H1 (cell line): ENCODE measurements around the gene IER5. TPM values are rescaled to one million over a fixed set of nuclear protein-coding genes. Genes with fewer than 3 reads are reported as not detected.

Source experiments
- CTCF ChIA-PET: fragments of 300-600 bp; sonication (Branson Sonifier 250); formaldehyde crosslinking; loops from one replicate; lab custom pipeline; 2021; ENCODE audit not compliant: partially characterized antibody; lab: Charles Lee
- POLR2A ChIA-PET: fragments of 300-600 bp; sonication (Branson Sonifier 250); formaldehyde crosslinking; loops from one replicate; lab custom pipeline; 2021; ENCODE audit warnings: inconsistent platforms; ENCODE audit not compliant: partially characterized antibody; lab: Charles Lee
- DNase-seq, 2 experiments: peaks; one replicate each; pipeline versions ENCODE4 v3.0.0 to v3.0.0-alpha.2; 2010 to 2022; ENCODE audit warnings: low spot score in 2 of 2, low read depth in 1 of 2, mixed read lengths in 1 of 2
- FAIRE-seq: peaks from 2 replicates; lab custom pipeline; 2011; peaks lifted over from hg19 to GRCh38; lab: Jason Lieb, UNC
- H2AFZ ChIP-seq: 2 replicates; pipeline ENCODE4 v1.8.1; 2012; ENCODE audit warnings: low read length, inconsistent platforms
- H2AK5ac ChIP-seq: 2 replicates; pipeline ENCODE4 v1.6.1; 2013; ENCODE audit warnings: low read depth, low read length
- H2BK120ac ChIP-seq: replicated peaks from 2 replicates; pipeline ENCODE3; 2013; ENCODE audit warnings: low read depth, low read length, inconsistent platforms
- H2BK12ac ChIP-seq: 2 replicates; pipeline ENCODE4 v1.6.1; 2013; ENCODE audit warnings: low read depth, low read length
- H2BK15ac ChIP-seq: 2 replicates; pipeline ENCODE4 v1.6.1; 2013; ENCODE audit warnings: low read length
- H2BK20ac ChIP-seq: 2 replicates; pipeline ENCODE4 v1.6.1; 2013; ENCODE audit warnings: low read length
- H2BK5ac ChIP-seq: 2 replicates; pipeline ENCODE4 v1.6.1; 2013; ENCODE audit warnings: low read depth, low read length
- H3K14ac ChIP-seq: 2 replicates; pipeline ENCODE4 v1.6.1; 2013; ENCODE audit warnings: inconsistent platforms; ENCODE audit not compliant: insufficient read length
- H3K18ac ChIP-seq: 2 replicates; pipeline ENCODE4 v1.6.1; 2013; ENCODE audit warnings: low read length; ENCODE audit errors: extremely low read depth
- H3K23ac ChIP-seq: 2 replicates; pipeline ENCODE4 v1.6.1; 2013; ENCODE audit warnings: inconsistent platforms; ENCODE audit not compliant: insufficient read length
- H3K23me2 ChIP-seq: 2 replicates; pipeline ENCODE4 v1.6.1; 2013; ENCODE audit warnings: low read depth, low read length
- H3K27ac ChIP-seq: 2 replicates; pipeline ENCODE4 v1.6.1; 2011; ENCODE audit warnings: low read depth, low read length, inconsistent platforms
- H3K27me3 ChIP-seq, 4 experiments: replicated peaks in 1 of 4; 1 replicate in 1 of 4; 2 replicates in 3 of 4; pipeline versions ENCODE4 v1.6.1 to v1.8.1; 2011 to 2013; ENCODE audit warnings: low read length in 3 of 4, mild to moderate bottlenecking in 3 of 4, inconsistent platforms in 2 of 4, mixed read lengths in 2 of 4, moderate library complexity in 1 of 4; ENCODE audit not compliant: control insufficient read depth in 3 of 4, insufficient read depth in 3 of 4; ENCODE audit errors: extremely low read depth in 1 of 4
- H3K36me3 ChIP-seq, 4 experiments: 2 replicates each; pipeline versions ENCODE4 v1.6.1 to v1.8.1; 2011 to 2013; ENCODE audit warnings: mild to moderate bottlenecking in 4 of 4, low read length in 3 of 4, moderate library complexity in 2 of 4, control low read depth in 1 of 4, inconsistent platforms in 1 of 4; ENCODE audit not compliant: insufficient read depth in 4 of 4, control insufficient read depth in 2 of 4
- H3K4ac ChIP-seq: replicated peaks from 2 replicates; pipeline ENCODE3; 2013; ENCODE audit warnings: low read length, low read depth, mixed read lengths, inconsistent platforms; ENCODE audit not compliant: insufficient read length
- H3K4me1 ChIP-seq, 4 experiments: replicated peaks in 1 of 4; 1 replicate in 1 of 4; 2 replicates in 3 of 4; pipeline versions ENCODE4 v1.6.1 to v1.8.1; 2011 to 2013; ENCODE audit warnings: low read length in 3 of 4, inconsistent platforms in 2 of 4, mixed read lengths in 1 of 4; ENCODE audit not compliant: insufficient read depth in 4 of 4, control insufficient read depth in 3 of 4
- H3K4me2 ChIP-seq, 2 experiments: 2 replicates each; pipeline versions ENCODE4 v1.6.1 to v1.8.1; 2011 to 2013; ENCODE audit warnings: low read depth in 2 of 2, low read length in 2 of 2, control low read depth in 1 of 2, inconsistent platforms in 1 of 2, mild to moderate bottlenecking in 1 of 2; ENCODE audit not compliant: insufficient read depth in 1 of 2
- H3K4me3 ChIP-seq, 4 experiments: fragments of 200-600, 300-600 bp in 1 of 4; sonication (generic), shearing (Covaris generic), sonication (Bioruptor Twin) in 1 of 4; 2 replicates each; pipeline versions ENCODE4 v1.5.1 to v1.8.1; 2011 to 2016; ENCODE audit warnings: low read length in 4 of 4, low read depth in 3 of 4, control low read depth in 2 of 4, inconsistent platforms in 2 of 4, mild to moderate bottlenecking in 2 of 4, mixed read lengths in 1 of 4, moderate library complexity in 1 of 4; ENCODE audit not compliant: insufficient read depth in 2 of 4; ENCODE audit errors: extremely low read depth in 1 of 4
- H3K56ac ChIP-seq: replicated peaks from 2 replicates; pipeline ENCODE3; 2013; ENCODE audit warnings: low read depth, mild to moderate bottlenecking, mixed read lengths, low read length, inconsistent platforms; ENCODE audit not compliant: insufficient read length
- H3K79me1 ChIP-seq: 2 replicates; pipeline ENCODE4 v1.6.1; 2013; ENCODE audit warnings: low read depth, low read length, control low read depth
- H3K79me2 ChIP-seq, 2 experiments: 2 replicates each; pipeline versions ENCODE4 v1.6.1 to v1.8.1; 2012 to 2013; ENCODE audit warnings: low read length in 2 of 2, mild to moderate bottlenecking in 2 of 2, inconsistent platforms in 1 of 2; ENCODE audit not compliant: insufficient read depth in 2 of 2, control insufficient read depth in 1 of 2
- H3K9ac ChIP-seq, 4 experiments: replicated peaks in 1 of 4; 1 replicate in 1 of 4; 2 replicates in 3 of 4; pipeline versions ENCODE4 v1.6.1 to v1.8.1; 2011 to 2013; ENCODE audit warnings: low read depth in 3 of 4, low read length in 3 of 4, control low read depth in 2 of 4, mild to moderate bottlenecking in 2 of 4, moderate library complexity in 2 of 4, inconsistent platforms in 1 of 4; ENCODE audit errors: extremely low read depth in 1 of 4
- H3K9me3 ChIP-seq, 2 experiments: 2 replicates each; pipeline versions ENCODE4 v1.6.1 to v1.8.1; 2012 to 2013; ENCODE audit warnings: mild to moderate bottlenecking in 2 of 2, moderate library complexity in 2 of 2, control low read depth in 1 of 2, inconsistent platforms in 1 of 2, low read depth in 1 of 2, low read length in 1 of 2, mixed read lengths in 1 of 2; ENCODE audit not compliant: insufficient read depth in 2 of 2
- H4K20me1 ChIP-seq, 2 experiments: replicated peaks in 1 of 2; 2 replicates each; pipeline versions ENCODE3 to v1.8.1; 2011 to 2013; ENCODE audit warnings: inconsistent platforms in 2 of 2, low read length in 2 of 2, mild to moderate bottlenecking in 1 of 2; ENCODE audit not compliant: insufficient read depth in 2 of 2, control insufficient read depth in 1 of 2
- H4K5ac ChIP-seq: 2 replicates; pipeline ENCODE4 v1.6.1; 2013; ENCODE audit warnings: low read length, low read depth, mixed read lengths, inconsistent platforms; ENCODE audit not compliant: insufficient read length
- H4K8ac ChIP-seq: 2 replicates; pipeline ENCODE4 v1.8.0; 2013; ENCODE audit warnings: mild to moderate bottlenecking, moderate library complexity, low read length, inconsistent platforms; ENCODE audit not compliant: insufficient read depth; ENCODE audit errors: extremely low read depth
- H4K91ac ChIP-seq: replicated peaks from 2 replicates; pipeline ENCODE3; 2013; ENCODE audit warnings: low read length, mixed read lengths, inconsistent platforms; ENCODE audit not compliant: insufficient read length
- BRCA1 ChIP-seq: IDR thresholded peaks from 2 replicates; pipeline ENCODE4 v1.6.1; 2012; ENCODE audit warnings: low read depth, low read length, improper control_type of control experiment
- CHD1 ChIP-seq: IDR thresholded peaks from 2 replicates; pipeline ENCODE4 v1.6.1; 2012; ENCODE audit warnings: low read depth, low read length, improper control_type of control experiment
- CREB1 ChIP-seq: IDR thresholded peaks from 2 replicates; pipeline ENCODE4 v1.6.1; 2012; ENCODE audit warnings: inconsistent platforms
- HDAC2 ChIP-seq, 2 experiments: fragments of 300-600 bp in 1 of 2; sonication (generic) in 1 of 2; IDR thresholded peaks; 2 replicates each; pipeline ENCODE4 v1.6.1; 2011 to 2012; ENCODE audit warnings: low read depth in 2 of 2, low read length in 2 of 2, mild to moderate bottlenecking in 2 of 2, moderate library complexity in 2 of 2, borderline replicate concordance in 1 of 2, inconsistent platforms in 1 of 2
- KDM1A ChIP-seq: fragments of 200-600, 300-600 bp; sonication (generic); IDR thresholded peaks from 2 replicates; pipeline ENCODE4 v1.7.1; 2016; ENCODE audit warnings: mild to moderate bottlenecking, low read length, borderline replicate concordance
- MAX ChIP-seq: IDR thresholded peaks from 2 replicates; pipeline ENCODE4 v1.6.1; 2012; ENCODE audit warnings: inconsistent platforms
- RAD21 ChIP-seq, 2 experiments: IDR thresholded peaks in 1 of 2; conservative IDR thresholded peaks in 1 of 2; 2 replicates each; pipeline ENCODE4 v1.6.1; 2011; ENCODE audit warnings: low read depth in 2 of 2, low read length in 2 of 2, improper control_type of control experiment in 1 of 2, inconsistent platforms in 1 of 2, mild to moderate bottlenecking in 1 of 2, moderate library complexity in 1 of 2
- RXRA ChIP-seq: IDR thresholded peaks from 2 replicates; pipeline ENCODE4 v1.6.1; 2011; ENCODE audit warnings: low read depth, mild to moderate bottlenecking, low read length, moderate library complexity; ENCODE audit not compliant: insufficient read depth
- TAF1 ChIP-seq: IDR thresholded peaks from 2 replicates; pipeline ENCODE4 v1.6.1; 2011; ENCODE audit warnings: mild to moderate bottlenecking, low read depth, low read length
- TEAD4 ChIP-seq: IDR thresholded peaks from 2 replicates; pipeline ENCODE4 v1.6.1; 2012; ENCODE audit warnings: low read depth, low read length, inconsistent platforms, mixed read lengths
- WGBS, 2 experiments: shearing (Covaris generic) in 1 of 2; methylation state at CpG; one replicate each; pipeline versions ENCODE4 v1.1.6 to v1.1.7; 2013 to 2015; ENCODE audit warnings: low lambda C conversion rate in 2 of 2, mixed read lengths in 2 of 2, inconsistent platforms in 1 of 2, low coverage in 1 of 2, missing lambda C conversion rate in 1 of 2; ENCODE audit not compliant: insufficient replicate concordance in 2 of 2, insufficient coverage in 1 of 2, insufficient read length in 1 of 2; ENCODE audit errors: extremely low coverage in 1 of 2, missing lambda C conversion rate in 1 of 2; 5-methylcytosine and 5-hydroxymethylcytosine counted together
- polyA plus RNA-seq, 7 experiments: library from polyadenylated mRNA; depleted of rRNA in 3 of 7; stranded (reverse) in 5 of 7; unstranded in 2 of 7; fragments of >200 nt in 5 of 7; fragments of 200-250 nt in 2 of 7; gene quantifications; 1 replicate in 5 of 7; 2 replicates in 1 of 7; 4 replicates in 1 of 7; pipeline versions ENCODE4 v1.2.1 to v1.2.3, GENCODE V29; 2011 to 2013; ENCODE audit warnings: missing spikeins in 2 of 7, mixed read lengths in 2 of 7
- total RNA-seq: library from RNA; stranded (reverse); fragmentation: NEBNext Ultra II Directional; extraction: Animal tissue kit (Norgen Biotek cat#: 25700); gene quantifications from 2 replicates; pipeline ENCODE4 v1.2.1, GENCODE V29; 2021

Gene IER5
- total and polyA plus RNA-seq, 2 of the 8 experiments (the other 6 are each of a cell fraction or from before 2014, with no cell fraction given) = 3.5 to 7.7 TPM

GRCh38 chr1:181113059-181113641, 24.6 kb downstream of the IER5 start:
- no peak for DNase-seq
- Histone ChIP-seq H3K9me3 (no peaks in the 10 kb centered on the region), H3K4ac (no peak overlapping the region), H2BK15ac (no peak overlapping the region), H3K23me2 (no peaks in the 10 kb centered on the region), H4K91ac (peak overlapping the region; percentile 10), H2AFZ (no peak overlapping the region), H3K4me1 (peaks cover 6 to 15% (median 9%) of the 10 kb centered on the region in 4 experiments; a peak in 5 of 7 replicates), H3K56ac (no peak overlapping the region), H3K79me2 (no peaks in the 10 kb centered on the region), H2BK20ac (no peak overlapping the region), H3K4me3 (no peak overlapping the region), H3K18ac (no peak overlapping the region; the same call in 1 of the 2 replicates), H4K20me1 (no peaks in the 10 kb centered on the region), H3K27ac (no peak overlapping the region), H4K5ac (no peak overlapping the region), H3K27me3 (peaks cover 0 to 10% (median 0%) of the 10 kb centered on the region in 4 experiments; a peak in 3 of 7 replicates), H2AK5ac (no peak overlapping the region), H3K9ac (no peak overlapping the region), H2BK120ac (no peak overlapping the region), H3K23ac (no peak overlapping the region), H3K79me1 (no peaks in the 10 kb centered on the region), H3K36me3 (no peaks in the 10 kb centered on the region), H3K4me2 (no peak overlapping the region), H4K8ac (no peak overlapping the region), H3K14ac (no peak overlapping the region), H2BK12ac (no peak overlapping the region), H2BK5ac (no peak overlapping the region)
- ChIA-PET CTCF (interaction anchor here (0.6 to 2.7 kb wide), 5 partner anchors 8 to 312 kb away, joined by 3 to 11 read pairs (median 5); no protein-coding TSS in a partner anchor), POLR2A (interaction anchor here (0.8 to 2.2 kb wide), 2 partner anchors 19 to 24 kb away, joined by 3 to 7 read pairs; no protein-coding TSS in a partner anchor)
- TF ChIP-seq RXRA = no peak
- TF ChIP-seq TAF1 = no peak
- no peak for TF ChIP-seq BRCA1
- no peak for TF ChIP-seq KDM1A
- no peak for TF ChIP-seq HDAC2 (IDR thresholded peaks at IDR 0.05; ENCODE audit: borderline replicate concordance in 1 of 2, low read depth in 2 of 2, low read length in 2 of 2)
- TF ChIP-seq CREB1 = no peak
- TF ChIP-seq TEAD4 = no peak
- TF ChIP-seq MAX = no peak
- no peak for TF ChIP-seq RAD21 (IDR thresholded peaks at IDR 0.05 in 1 of 2, conservative IDR thresholded peaks at IDR 0.05 in 1 of 2; ENCODE audit: low read depth in 2 of 2, low read length in 2 of 2)
- TF ChIP-seq CHD1 = no peak
- WGBS, 2 experiments = 79% methylated on average over 6 of the region's 6 CpGs; no CpG with 5 or more reads in 1 of the 2 experiments
- FAIRE-seq = no peak
